A673 (cell line): ENCODE measurements around the gene VWA8.

Experiments
- EZH2 ChIP-seq: fragments of 200-600 bp; sonication (generic); IDR thresholded peaks from 2 replicates; pipeline ENCODE4 v1.6.1; 2017; ENCODE audit warnings: borderline replicate concordance, low read depth, mild to moderate bottlenecking, mixed read lengths, antibody characterized with exemption, low read length; ENCODE audit not compliant: poor library complexity, severe bottlenecking
- TF ChIP-seq, protein P1 (sequence below): fragments of 300-800, 200-600 bp; sonication (generic); conservative IDR thresholded peaks from 2 replicates; pipeline ENCODE4 v1.5.1; 2017; ENCODE audit warnings: low read depth, mild to moderate bottlenecking, antibody characterized with exemption, low read length, moderate library complexity, mixed read lengths

- TF ChIP-seq, protein P1, sequence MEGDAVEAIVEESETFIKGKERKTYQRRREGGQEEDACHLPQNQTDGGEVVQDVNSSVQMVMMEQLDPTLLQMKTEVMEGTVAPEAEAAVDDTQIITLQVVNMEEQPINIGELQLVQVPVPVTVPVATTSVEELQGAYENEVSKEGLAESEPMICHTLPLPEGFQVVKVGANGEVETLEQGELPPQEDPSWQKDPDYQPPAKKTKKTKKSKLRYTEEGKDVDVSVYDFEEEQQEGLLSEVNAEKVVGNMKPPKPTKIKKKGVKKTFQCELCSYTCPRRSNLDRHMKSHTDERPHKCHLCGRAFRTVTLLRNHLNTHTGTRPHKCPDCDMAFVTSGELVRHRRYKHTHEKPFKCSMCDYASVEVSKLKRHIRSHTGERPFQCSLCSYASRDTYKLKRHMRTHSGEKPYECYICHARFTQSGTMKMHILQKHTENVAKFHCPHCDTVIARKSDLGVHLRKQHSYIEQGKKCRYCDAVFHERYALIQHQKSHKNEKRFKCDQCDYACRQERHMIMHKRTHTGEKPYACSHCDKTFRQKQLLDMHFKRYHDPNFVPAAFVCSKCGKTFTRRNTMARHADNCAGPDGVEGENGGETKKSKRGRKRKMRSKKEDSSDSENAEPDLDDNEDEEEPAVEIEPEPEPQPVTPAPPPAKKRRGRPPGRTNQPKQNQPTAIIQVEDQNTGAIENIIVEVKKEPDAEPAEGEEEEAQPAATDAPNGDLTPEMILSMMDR = no peak
- TF ChIP-seq EZH2 = no peak
Observed at GRCh38 chr13:41644742-41645141, 316.2 kb downstream of the VWA8 start.
